HK-2 (cell line): ENCODE results near the gene UTS2B.
"Not testable (repeated sequence)": the region's sequence is repeated elsewhere in the genome, so short reads cannot be mapped to it uniquely, and the experiment has no call there.

ENCODE experiments used
- DNase-seq: peaks from one replicate; pipeline ENCODE4 v3.0.0-alpha.2; 2018; ENCODE audit not compliant: unreplicated experiment

UTS2B gene

GRCh38 chr3:191280111-191280510 lies 50.2 kb downstream of the UTS2B start:
- no peak for DNase-seq

- no peak for DNase-seq
Measured at GRCh38 chr3:191275751-191276150, 54.6 kb downstream of the UTS2B start.

GRCh38 chr3:191275244-191275643 lies 55.1 kb downstream of the UTS2B start:
- DNase-seq: not testable (repeated sequence)

GRCh38 chr3:191269289-191270085 lies 60.8 kb downstream of the UTS2B start:
- DNase-seq: no peak

GRCh38 chr3:191268737-191269136 lies 61.6 kb downstream of the UTS2B start:
- DNase-seq: no peak

GRCh38 chr3:191263850-191264249 lies 66.5 kb downstream of the UTS2B start:
- no peak for DNase-seq

- DNase-seq: no peak
Measured at GRCh38 chr3:191263365-191263764, 67.0 kb downstream of the UTS2B start.

- no peak for DNase-seq
Measured at GRCh38 chr3:191262650-191263049, 67.7 kb downstream of the UTS2B start.

- DNase-seq: no peak
Measured at GRCh38 chr3:191261304-191261638, 69.1 kb downstream of the UTS2B start.

- DNase-seq: no peak
Measured at GRCh38 chr3:191260431-191261303, 69.7 kb downstream of the UTS2B start.

GRCh38 chr3:191259486-191259885 lies 70.8 kb downstream of the UTS2B start:
- no peak for DNase-seq

- no peak for DNase-seq
Measured at GRCh38 chr3:191257286-191257685, 73.0 kb downstream of the UTS2B start.

GRCh38 chr3:191256405-191256804 lies 73.9 kb downstream of the UTS2B start:
- DNase-seq: no peak

GRCh38 chr3:191255156-191255555 lies 75.2 kb downstream of the UTS2B start:
- no peak for DNase-seq

- no peak for DNase-seq
Measured at GRCh38 chr3:191254098-191254873, 76.0 kb downstream of the UTS2B start.

GRCh38 chr3:191253089-191253799 lies 77.1 kb downstream of the UTS2B start:
- no peak for DNase-seq

- peak; percentile 13 for DNase-seq
Measured at GRCh38 chr3:191246630-191247029, 83.7 kb downstream of the UTS2B start.

- not testable (repeated sequence) for DNase-seq
Measured at GRCh38 chr3:191246034-191246433, 84.3 kb downstream of the UTS2B start.

GRCh38 chr3:191244242-191244867 lies 86.0 kb downstream of the UTS2B start:
- DNase-seq: no peak

- DNase-seq: no peak
Measured at GRCh38 chr3:191240486-191240885, 89.8 kb downstream of the UTS2B start.

GRCh38 chr3:191239407-191240031 lies 90.8 kb downstream of the UTS2B start:
- DNase-seq: no peak
